K562 (cell line): Measurements from ENCODE around the gene RTBDN. TPM values are rescaled to one million over a fixed set of nuclear protein-coding genes. Genes with fewer than 3 reads are reported as not detected.

Experiments
- ASH1L ChIP-seq: fragments of 450-650 bp; IDR thresholded peaks from 2 replicates; pipeline ENCODE4 v1.6.1; 2018; ENCODE audit warnings: borderline replicate concordance, mild to moderate bottlenecking, low read depth; ENCODE audit not compliant: partially characterized antibody
- CREM ChIP-seq: IDR thresholded peaks from 2 replicates; pipeline ENCODE4 v1.6.1; 2014; ENCODE audit warnings: antibody characterized with exemption, low read depth
- CXXC5 ChIP-seq: fragments of 250-450 bp; sonication (Bioruptor Pico); IDR thresholded peaks from 2 replicates; pipeline ENCODE4 v1.8.0; 2022; ENCODE audit warnings: inconsistent platforms, mild to moderate bottlenecking, moderate library complexity
- DLX4 ChIP-seq: fragments of 250-450 bp; sonication (Bioruptor Pico); IDR thresholded peaks from 2 replicates; pipeline ENCODE4 v1.6.1; 2021; ENCODE audit warnings: mild to moderate bottlenecking
- ERF ChIP-seq: fragments of 450-650 bp; formaldehyde crosslinking; IDR thresholded peaks from 2 replicates; pipeline ENCODE4 v1.4.0; 2020; ENCODE audit warnings: mild to moderate bottlenecking, mixed read lengths
- EWSR1 ChIP-seq: fragments of 450-650 bp; IDR thresholded peaks from 2 replicates; pipeline ENCODE4 v1.6.1; 2018; ENCODE audit warnings: borderline replicate concordance, mild to moderate bottlenecking, low read depth, moderate library complexity; ENCODE audit not compliant: partially characterized antibody
- FOS ChIP-seq: IDR thresholded peaks from 3 replicates; pipeline ENCODE4 v1.6.1; 2011; ENCODE audit not compliant: insufficient read length; ENCODE audit errors: extremely low read depth
- MEF2A ChIP-seq: IDR thresholded peaks from 2 replicates; pipeline ENCODE4 v1.6.1; 2011; ENCODE audit warnings: low read depth, mild to moderate bottlenecking, low read length, moderate library complexity; ENCODE audit not compliant: control insufficient read depth
- NEUROD1 ChIP-seq: fragments of 150-350 bp; IDR thresholded peaks from 2 replicates; pipeline ENCODE4 v1.6.1; 2014; ENCODE audit warnings: borderline replicate concordance, low read length, low read depth; ENCODE audit not compliant: partially characterized antibody
- NRF1 ChIP-seq, 2 experiments: fragments of 450-650 bp; IDR thresholded peaks in 1 of 2; conservative IDR thresholded peaks in 1 of 2; 2 replicates each; pipeline ENCODE4 v1.6.1; 2014; ENCODE audit warnings: mild to moderate bottlenecking in 2 of 2
- PHF20 ChIP-seq: fragments of 450-650 bp; IDR thresholded peaks from 2 replicates; pipeline ENCODE4 v1.6.1; 2018; ENCODE audit not compliant: partially characterized antibody
- ZNF12 ChIP-seq: sonication (generic); formaldehyde crosslinking; IDR thresholded peaks from 2 replicates; pipeline ENCODE4 v1.4.0; 2020; ENCODE audit warnings: mild to moderate bottlenecking, missing genetic modification reagents
- ZNF146 ChIP-seq: IDR thresholded peaks from one replicate; pipeline ENCODE4 v1.6.1; 2018; ENCODE audit warnings: missing compliant biosample characterization; ENCODE audit not compliant: unreplicated experiment
- ZNF184 ChIP-seq: sonication (generic); formaldehyde crosslinking; IDR thresholded peaks from 2 replicates; pipeline ENCODE4 v1.5.0; 2020; ENCODE audit warnings: missing genetic modification reagents
- ZNF197 ChIP-seq: fragments of 200-800 bp; sonication (Bioruptor generic); IDR thresholded peaks from 2 replicates; pipeline ENCODE4 v1.6.1; 2016; ENCODE audit warnings: low read depth, missing genetic modification characterization, missing compliant biosample characterization
- ZNF224 ChIP-seq: sonication (generic); formaldehyde crosslinking; IDR thresholded peaks from 2 replicates; pipeline ENCODE4 v1.8.0; 2022; ENCODE audit warnings: mild to moderate bottlenecking, missing genetic modification reagents
- ZNF830 ChIP-seq: fragments of 250-450 bp; sonication (Bioruptor Pico); IDR thresholded peaks from 2 replicates; pipeline ENCODE4 v1.5.0; 2021; ENCODE audit warnings: mild to moderate bottlenecking
- polyA plus RNA-seq, 8 experiments: library from polyadenylated mRNA; depleted of rRNA in 4 of 8; stranded (reverse) in 5 of 8; unstranded in 3 of 8; fragments of >200 nt; fragmentation: Nextera tagmentation in 2 of 8; fragmentation: Illumina TruSeq in 1 of 8; extraction: Ambion mirVana in 2 of 8; extraction: Trizol in 1 of 8; gene quantifications; 2 replicates each; pipeline versions ENCODE4 v1.2.1 to v1.2.3, GENCODE V29; 2011 to 2014; ENCODE audit warnings: inconsistent platforms in 1 of 8, missing spikeins in 1 of 8
- total RNA-seq, 7 experiments: library from RNA; depleted of rRNA in 6 of 7; stranded (reverse); fragments of >200 nt in 6 of 7; fragmentation: Illumina TruSeq in 2 of 7; extraction: Trizol in 2 of 7; gene quantifications; 2 replicates each; pipeline versions ENCODE4 v1.2.1 to v1.2.3, GENCODE V29; 2011 to 2021; ENCODE audit warnings: low replicate concordance in 1 of 7
- TF ChIP-seq, protein P1 (sequence below): sonication (generic); formaldehyde crosslinking; IDR thresholded peaks from 2 replicates; pipeline ENCODE4 v1.8.1; 2023; ENCODE audit warnings: mild to moderate bottlenecking, missing genetic modification reagents
- TF ChIP-seq, protein P2 (sequence below): sonication (generic); formaldehyde crosslinking; IDR thresholded peaks from 2 replicates; pipeline ENCODE4 v1.8.1; 2022; ENCODE audit warnings: missing genetic modification reagents
- TF ChIP-seq, protein P3 (sequence below): fragments of 450-650 bp; IDR thresholded peaks from 2 replicates; pipeline ENCODE4 v1.6.1; 2014; ENCODE audit warnings: low read depth, mild to moderate bottlenecking, moderate library complexity, borderline replicate concordance
- TF ChIP-seq, protein P4 (sequence below): IDR thresholded peaks from 2 replicates; pipeline ENCODE4 v1.6.1; 2011; ENCODE audit not compliant: insufficient read length; ENCODE audit errors: extremely low read depth

Gene RTBDN
- total and polyA plus RNA-seq, 9 of the 15 experiments (the other 6 are each of a cell fraction or from before 2014, with no cell fraction given), result 0.20 to 2.3 (median 0.72) TPM; not detected in 1

- TF ChIP-seq, protein P1, sequence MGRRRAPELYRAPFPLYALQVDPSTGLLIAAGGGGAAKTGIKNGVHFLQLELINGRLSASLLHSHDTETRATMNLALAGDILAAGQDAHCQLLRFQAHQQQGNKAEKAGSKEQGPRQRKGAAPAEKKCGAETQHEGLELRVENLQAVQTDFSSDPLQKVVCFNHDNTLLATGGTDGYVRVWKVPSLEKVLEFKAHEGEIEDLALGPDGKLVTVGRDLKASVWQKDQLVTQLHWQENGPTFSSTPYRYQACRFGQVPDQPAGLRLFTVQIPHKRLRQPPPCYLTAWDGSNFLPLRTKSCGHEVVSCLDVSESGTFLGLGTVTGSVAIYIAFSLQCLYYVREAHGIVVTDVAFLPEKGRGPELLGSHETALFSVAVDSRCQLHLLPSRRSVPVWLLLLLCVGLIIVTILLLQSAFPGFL, result no peak
- TF ChIP-seq ZNF12 (CRISPR knock-in tag), result no peak
- no peak for TF ChIP-seq ZNF830
- TF ChIP-seq CXXC5, result peak; percentile 83
- TF ChIP-seq NEUROD1, result no peak
- no peak for TF ChIP-seq ZNF184 (CRISPR knock-in tag)
- peak; percentile 56 to 68 for TF ChIP-seq NRF1 (conservative IDR thresholded peaks at IDR 0.05 in 1 of 2, IDR thresholded peaks at IDR 0.05 in 1 of 2)
- TF ChIP-seq, protein P2, sequence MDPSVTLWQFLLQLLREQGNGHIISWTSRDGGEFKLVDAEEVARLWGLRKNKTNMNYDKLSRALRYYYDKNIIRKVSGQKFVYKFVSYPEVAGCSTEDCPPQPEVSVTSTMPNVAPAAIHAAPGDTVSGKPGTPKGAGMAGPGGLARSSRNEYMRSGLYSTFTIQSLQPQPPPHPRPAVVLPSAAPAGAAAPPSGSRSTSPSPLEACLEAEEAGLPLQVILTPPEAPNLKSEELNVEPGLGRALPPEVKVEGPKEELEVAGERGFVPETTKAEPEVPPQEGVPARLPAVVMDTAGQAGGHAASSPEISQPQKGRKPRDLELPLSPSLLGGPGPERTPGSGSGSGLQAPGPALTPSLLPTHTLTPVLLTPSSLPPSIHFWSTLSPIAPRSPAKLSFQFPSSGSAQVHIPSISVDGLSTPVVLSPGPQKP (CRISPR knock-in tag), result no peak
- TF ChIP-seq PHF20, result no peak
- peak; percentile 77; the same call in 1 of the 2 replicates for TF ChIP-seq CREM
- TF ChIP-seq EWSR1, result no peak
- TF ChIP-seq, protein P3, sequence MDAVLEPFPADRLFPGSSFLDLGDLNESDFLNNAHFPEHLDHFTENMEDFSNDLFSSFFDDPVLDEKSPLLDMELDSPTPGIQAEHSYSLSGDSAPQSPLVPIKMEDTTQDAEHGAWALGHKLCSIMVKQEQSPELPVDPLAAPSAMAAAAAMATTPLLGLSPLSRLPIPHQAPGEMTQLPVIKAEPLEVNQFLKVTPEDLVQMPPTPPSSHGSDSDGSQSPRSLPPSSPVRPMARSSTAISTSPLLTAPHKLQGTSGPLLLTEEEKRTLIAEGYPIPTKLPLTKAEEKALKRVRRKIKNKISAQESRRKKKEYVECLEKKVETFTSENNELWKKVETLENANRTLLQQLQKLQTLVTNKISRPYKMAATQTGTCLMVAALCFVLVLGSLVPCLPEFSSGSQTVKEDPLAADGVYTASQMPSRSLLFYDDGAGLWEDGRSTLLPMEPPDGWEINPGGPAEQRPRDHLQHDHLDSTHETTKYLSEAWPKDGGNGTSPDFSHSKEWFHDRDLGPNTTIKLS, result peak; percentile 21; the same call in 1 of the 2 replicates
- no peak for TF ChIP-seq FOS
- TF ChIP-seq ASH1L, result no peak
- TF ChIP-seq ZNF197 (CRISPR knock-in tag), result peak; percentile 28; the same call in 1 of the 2 replicates
- TF ChIP-seq, protein P4, sequence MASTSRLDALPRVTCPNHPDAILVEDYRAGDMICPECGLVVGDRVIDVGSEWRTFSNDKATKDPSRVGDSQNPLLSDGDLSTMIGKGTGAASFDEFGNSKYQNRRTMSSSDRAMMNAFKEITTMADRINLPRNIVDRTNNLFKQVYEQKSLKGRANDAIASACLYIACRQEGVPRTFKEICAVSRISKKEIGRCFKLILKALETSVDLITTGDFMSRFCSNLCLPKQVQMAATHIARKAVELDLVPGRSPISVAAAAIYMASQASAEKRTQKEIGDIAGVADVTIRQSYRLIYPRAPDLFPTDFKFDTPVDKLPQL, result no peak
- no peak for TF ChIP-seq MEF2A
- no peak for TF ChIP-seq ZNF146 (CRISPR knock-in tag)
- no peak for TF ChIP-seq DLX4
- no peak for TF ChIP-seq ZNF224 (CRISPR knock-in tag)
- TF ChIP-seq ERF, result no peak
Measured at GRCh38 chr19:12792051-12792852, 42.1 kb downstream of the RTBDN start (continued).
